Measurements from ENCODE around the gene MARCHF2. TPM values are rescaled to one million over a fixed set of nuclear protein-coding genes. Genes with fewer than 3 reads are reported as not detected.

Gene MARCHF2
- total and polyA plus RNA-seq, 9 of the 15 experiments (the other 6 are each of a cell fraction or from before 2014, with no cell fraction given) = 0.39 to 6.4 (median 2.2) TPM

GRCh38 chr19:8389891-8390616 lies 23.1 kb upstream of the MARCHF2 start, which contains the start of gene RAB11B (continued):
- TF ChIP-seq MBD2 (IDR thresholded peaks at IDR 0.05; ENCODE audit: borderline replicate concordance, low read depth) (peak; percentile 99), BHLHE40 (IDR thresholded peaks at IDR 0.05; ENCODE audit: low read length) (no peak), CBX8 (IDR thresholded peaks at IDR 0.05; ENCODE audit: borderline replicate concordance, extremely low read depth, low read depth, low read length, poor library complexity, severe bottlenecking) (no peak), CREB1 (IDR thresholded peaks at IDR 0.05) (peak; percentile 99), CREB1 (CRISPR knock-in tag; IDR thresholded peaks at IDR 0.05) (peak; percentile 98), ZNF436 (CRISPR knock-in tag; IDR thresholded peaks at IDR 0.05) (no peak), ZFP30 (CRISPR knock-in tag; IDR thresholded peaks at IDR 0.05; ENCODE audit: borderline replicate concordance) (no peak), RBM22 (IDR thresholded peaks at IDR 0.05; ENCODE audit: low read depth, low read length, poor library complexity, severe bottlenecking) (no peak), RBFOX2 (IDR thresholded peaks at IDR 0.05; ENCODE audit: low read depth, low read length) (peak; percentile 95), ZNF41 (CRISPR knock-in tag; conservative IDR thresholded peaks at IDR 0.05) (no peak), ZNF561 (CRISPR knock-in tag; conservative IDR thresholded peaks at IDR 0.05) (no peak), CHCHD3 (CRISPR knock-in tag; IDR thresholded peaks at IDR 0.05) (no peak), TCFL5 (CRISPR knock-in tag; conservative IDR thresholded peaks at IDR 0.05) (no peak), ZNF76 (CRISPR knock-in tag; IDR thresholded peaks at IDR 0.05; ENCODE audit: borderline replicate concordance) (0 out of 2 replicates have a peak, but pooled peaks have one; percentile 44), POLR2AphosphoS5 (IDR thresholded peaks at IDR 0.05; ENCODE audit: control insufficient read depth, insufficient read depth, low read depth, low read length) (peak; percentile 42; the same call in 1 of the 2 replicates), ZNF57 (CRISPR knock-in tag; IDR thresholded peaks at IDR 0.05) (no peak), SMARCB1 (IDR thresholded peaks at IDR 0.05; ENCODE audit: insufficient read length, low read depth) (no peak), ZMIZ1 (IDR thresholded peaks at IDR 0.05; ENCODE audit: low read depth in 2 of 2, low read length in 2 of 2) (no peak)
- TF ChIP-seq, protein P1, sequence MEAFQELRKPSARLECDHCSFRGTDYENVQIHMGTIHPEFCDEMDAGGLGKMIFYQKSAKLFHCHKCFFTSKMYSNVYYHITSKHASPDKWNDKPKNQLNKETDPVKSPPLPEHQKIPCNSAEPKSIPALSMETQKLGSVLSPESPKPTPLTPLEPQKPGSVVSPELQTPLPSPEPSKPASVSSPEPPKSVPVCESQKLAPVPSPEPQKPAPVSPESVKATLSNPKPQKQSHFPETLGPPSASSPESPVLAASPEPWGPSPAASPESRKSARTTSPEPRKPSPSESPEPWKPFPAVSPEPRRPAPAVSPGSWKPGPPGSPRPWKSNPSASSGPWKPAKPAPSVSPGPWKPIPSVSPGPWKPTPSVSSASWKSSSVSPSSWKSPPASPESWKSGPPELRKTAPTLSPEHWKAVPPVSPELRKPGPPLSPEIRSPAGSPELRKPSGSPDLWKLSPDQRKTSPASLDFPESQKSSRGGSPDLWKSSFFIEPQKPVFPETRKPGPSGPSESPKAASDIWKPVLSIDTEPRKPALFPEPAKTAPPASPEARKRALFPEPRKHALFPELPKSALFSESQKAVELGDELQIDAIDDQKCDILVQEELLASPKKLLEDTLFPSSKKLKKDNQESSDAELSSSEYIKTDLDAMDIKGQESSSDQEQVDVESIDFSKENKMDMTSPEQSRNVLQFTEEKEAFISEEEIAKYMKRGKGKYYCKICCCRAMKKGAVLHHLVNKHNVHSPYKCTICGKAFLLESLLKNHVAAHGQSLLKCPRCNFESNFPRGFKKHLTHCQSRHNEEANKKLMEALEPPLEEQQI (IDR thresholded peaks at IDR 0.05) = no peak
- TF ChIP-seq, protein P2, sequence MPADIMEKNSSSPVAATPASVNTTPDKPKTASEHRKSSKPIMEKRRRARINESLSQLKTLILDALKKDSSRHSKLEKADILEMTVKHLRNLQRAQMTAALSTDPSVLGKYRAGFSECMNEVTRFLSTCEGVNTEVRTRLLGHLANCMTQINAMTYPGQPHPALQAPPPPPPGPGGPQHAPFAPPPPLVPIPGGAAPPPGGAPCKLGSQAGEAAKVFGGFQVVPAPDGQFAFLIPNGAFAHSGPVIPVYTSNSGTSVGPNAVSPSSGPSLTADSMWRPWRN (IDR thresholded peaks at IDR 0.05; ENCODE audit: low read depth) = no peak
